Kidney capillary endothelial cell (primary cell): ENCODE measurements around the gene FGD2.

Experiments
- DNase-seq: peaks from one replicate; pipeline ENCODE4 v3.0.0-alpha.2; 2018; ENCODE audit warnings: low spot score

FGD2 gene

DNA sequence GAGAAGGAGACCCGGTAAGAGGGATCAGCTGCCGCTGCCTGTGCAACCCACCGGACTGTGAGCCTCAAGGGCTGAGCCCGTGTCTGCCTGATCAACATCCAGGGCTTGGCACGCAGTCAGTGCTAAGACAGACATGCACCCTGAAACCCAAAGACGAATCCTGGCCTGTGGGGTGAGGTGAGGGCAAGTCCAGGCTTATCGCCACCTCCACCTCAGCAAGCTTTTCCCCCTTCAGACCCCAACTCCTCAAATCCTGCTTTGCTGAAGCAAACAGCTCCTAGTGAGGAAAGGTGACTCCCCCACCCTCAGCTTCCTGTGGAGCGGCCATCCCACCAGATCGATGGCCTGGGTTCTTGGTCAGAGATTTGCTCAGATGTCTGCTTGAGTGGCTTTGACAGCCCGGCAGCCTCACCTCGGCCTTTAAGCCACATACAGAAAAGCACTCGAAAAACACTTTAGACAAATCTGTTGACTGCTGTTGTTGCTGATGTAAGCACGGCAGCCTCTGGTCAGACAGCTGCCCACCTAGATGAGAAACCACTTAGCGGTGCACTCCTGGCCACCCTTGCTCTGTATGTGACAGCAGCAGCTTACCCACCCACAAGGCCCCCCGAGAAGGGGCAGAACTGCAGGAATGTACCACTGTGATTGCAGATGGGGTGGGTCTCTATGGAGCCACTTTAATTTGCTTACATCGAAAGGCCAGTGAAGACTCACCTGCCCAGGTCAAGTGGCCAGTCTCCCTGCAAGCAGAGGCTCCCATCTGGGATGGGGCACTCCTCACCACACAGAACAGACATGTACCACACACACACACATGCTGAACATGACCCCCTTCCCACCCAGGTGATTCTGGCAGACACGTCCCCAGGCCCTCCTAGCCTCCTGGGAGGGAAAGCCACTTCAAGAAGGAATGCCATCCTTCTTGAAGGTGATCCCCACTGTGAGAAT, 34.3 kb upstream of the FGD2 start:
- no peak for DNase-seq

DNA sequence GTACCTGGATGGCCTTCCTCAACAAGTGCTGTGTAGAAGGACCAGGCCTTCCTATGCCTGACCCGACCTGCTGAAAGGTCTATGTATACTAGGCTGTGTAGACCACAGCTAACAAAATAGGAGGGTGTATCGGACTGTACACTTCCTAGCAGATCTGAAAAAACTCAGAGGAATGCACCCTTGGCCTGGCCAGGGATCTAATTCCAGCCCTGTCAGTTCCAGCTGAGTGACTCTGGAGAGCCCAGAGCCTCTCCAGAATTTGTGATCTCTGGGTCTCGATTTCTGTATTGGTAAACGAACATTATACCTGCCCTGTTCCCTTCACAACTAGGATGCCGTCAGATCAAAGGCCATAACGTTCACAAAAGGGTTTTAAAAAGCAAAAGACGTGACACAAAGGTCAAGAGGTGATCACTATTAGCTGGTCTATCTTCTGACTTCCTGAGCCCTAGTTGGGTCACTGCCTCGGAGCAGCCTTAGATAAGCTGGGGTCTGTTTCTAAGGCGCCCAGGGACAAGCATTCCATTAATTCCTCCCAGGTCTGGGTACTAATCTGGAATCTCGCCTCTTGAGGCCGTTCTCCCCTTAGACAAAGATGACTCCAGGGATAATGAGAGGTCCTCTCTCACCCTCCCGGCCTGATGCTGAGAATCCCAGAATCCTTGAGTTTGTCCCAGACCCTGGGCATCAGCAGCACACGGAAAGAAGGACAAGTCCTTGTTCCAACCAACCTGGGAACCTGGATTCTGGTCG, 33.4 kb upstream of the FGD2 start:
- no peak for DNase-seq

DNA sequence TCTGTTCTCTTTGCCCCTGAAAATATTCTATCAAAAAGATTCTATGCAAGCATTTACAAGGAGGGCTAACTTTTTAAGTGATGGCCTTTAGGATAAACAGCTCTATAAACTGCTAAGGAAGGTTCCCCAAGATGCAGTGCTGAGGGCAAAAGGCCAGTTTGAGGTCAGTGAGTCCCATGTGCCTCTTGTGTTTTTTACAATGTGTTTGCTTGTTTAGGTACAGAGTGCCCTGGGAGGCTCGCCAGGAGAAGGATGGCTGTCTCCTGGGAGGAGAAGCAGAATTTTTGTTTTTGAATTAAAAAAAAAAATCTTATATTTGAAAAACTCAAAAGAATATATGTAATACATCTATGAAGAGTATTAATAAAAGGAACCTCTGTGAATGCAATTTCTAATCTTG, 32.3 kb upstream of the FGD2 start:
- DNase-seq, result no peak

DNA sequence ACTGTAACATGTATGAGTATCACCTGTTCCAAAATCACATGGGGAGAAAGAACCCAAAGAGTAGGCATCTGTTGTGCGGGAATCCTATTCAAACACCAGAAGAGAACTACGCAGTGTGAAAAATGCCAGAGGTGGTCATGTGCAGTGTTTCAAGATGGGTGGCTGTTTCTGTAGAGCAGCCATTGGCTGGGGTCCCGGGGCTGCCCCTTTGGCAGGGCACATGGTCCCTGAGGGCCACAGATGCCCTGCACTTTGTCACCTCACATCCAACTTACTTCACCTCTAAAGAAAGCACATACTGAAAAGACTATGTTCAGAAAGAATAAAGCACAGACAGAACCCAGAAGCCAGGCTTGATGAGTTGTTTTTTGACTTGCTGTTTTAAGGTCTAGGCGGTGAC, 31.8 kb upstream of the FGD2 start:
- DNase-seq, result no peak

DNA sequence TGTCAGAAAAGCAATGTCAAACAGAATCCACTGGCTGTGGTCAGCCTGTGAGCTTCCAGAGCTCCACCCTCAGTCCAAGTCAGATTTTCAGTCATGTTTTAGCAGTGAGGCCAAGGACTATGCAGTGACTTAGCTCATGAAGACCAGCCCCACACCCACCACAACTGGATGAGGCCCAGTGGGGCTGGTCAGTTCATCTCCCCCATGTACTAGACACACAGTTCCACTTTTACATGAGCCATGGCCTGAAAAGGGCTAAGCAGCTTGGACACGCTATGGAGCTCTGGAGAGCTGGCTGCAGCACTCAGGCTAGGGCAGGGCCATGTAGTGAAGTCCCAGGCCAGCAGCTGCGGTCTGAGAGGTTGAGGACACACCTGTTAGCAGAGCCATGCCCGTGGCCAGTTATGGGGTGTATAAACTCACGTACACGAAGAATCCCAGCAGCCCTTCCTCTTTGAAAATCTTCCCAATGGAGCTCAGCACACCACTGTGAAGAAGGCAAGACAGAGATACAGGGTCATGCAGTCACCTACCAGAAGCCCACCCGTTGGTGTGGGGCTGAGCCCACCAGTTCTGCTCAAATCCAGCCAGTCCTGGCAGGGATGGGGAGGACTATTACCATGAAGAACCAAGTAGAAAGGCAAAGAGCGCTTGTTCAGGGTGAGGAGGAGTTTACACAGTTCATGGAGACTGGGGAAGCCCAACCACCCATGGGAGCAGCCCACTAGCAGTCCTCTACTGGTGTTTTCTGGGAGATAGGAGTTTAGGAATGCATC, 30.0 kb upstream of the FGD2 start:
- DNase-seq, result no peak

DNA sequence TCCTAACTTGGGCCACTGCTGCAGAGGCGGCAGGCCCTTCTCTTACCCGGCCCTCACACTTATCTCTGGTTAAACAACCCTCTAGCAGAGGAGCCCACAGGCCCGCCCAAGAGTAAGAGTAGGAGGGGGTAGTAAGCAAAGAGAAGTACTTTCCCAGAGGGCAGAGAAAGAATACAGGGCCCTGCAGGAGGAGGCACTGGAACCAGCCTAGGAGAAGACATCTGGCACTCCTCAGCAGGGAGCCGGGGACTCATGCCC, 29.5 kb upstream of the FGD2 start:
- no peak for DNase-seq

DNA sequence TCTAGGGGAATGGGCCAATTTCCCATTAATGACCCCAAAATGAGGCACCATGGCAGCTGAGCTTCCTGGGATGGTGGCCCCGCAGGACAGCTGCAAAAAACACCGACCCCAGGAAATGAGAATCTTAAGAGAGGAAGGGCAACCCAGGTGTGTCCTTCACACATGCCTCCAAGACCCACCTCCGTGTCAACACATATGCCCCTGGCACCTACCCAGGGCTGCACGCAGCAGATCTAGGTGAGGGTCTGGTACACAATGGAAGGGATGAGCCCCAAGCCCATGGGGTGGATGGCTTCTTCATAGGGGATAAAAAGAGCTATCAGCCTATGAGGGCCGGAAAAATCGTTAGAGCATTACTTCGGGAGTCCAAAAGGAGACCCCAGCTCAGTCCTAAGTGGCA, 28.9 kb upstream of the FGD2 start:
- no peak for DNase-seq

DNA sequence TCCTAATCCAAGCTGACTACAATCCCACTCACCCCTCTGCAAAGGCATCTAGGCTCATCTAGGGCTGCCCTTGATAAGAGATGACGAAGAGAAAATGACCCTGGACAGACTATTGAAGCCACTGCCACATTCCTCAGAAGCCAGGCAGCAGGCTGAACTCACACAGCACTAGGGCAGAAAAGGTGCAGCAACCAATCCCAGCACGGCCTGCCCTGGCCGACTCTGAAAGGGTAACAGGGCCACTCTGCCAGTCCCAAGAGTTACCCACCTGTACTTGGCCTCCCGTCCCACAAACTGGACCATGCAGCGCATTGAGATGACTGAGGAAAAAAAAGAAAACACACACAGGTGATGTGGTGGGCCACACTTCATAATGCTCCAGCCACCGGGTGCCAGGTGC, 28.5 kb upstream of the FGD2 start:
- no peak for DNase-seq

DNA sequence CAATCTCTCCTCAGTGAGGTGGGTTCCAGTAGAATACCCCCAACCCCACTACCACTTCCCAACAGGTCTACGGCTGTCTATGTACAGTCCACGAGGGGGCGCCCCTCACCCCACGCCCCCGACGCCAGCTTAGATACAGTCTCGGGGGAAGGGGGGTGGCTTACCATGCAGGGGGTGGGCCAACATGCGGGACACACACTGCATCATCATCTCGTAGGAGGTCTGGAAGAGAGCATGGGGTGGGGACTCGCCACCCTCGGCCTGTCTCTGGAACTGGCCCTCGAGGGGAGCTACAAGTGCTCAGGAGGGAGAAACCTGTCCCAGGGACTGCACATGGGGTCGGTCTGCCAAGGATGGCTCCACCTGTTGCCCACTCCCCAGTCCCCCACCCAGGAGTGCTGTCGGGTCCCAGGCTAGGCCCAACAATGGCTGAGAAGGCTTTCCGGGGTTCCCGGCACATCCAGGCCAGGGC, 27.9 kb upstream of the FGD2 start:
- no peak for DNase-seq

DNA sequence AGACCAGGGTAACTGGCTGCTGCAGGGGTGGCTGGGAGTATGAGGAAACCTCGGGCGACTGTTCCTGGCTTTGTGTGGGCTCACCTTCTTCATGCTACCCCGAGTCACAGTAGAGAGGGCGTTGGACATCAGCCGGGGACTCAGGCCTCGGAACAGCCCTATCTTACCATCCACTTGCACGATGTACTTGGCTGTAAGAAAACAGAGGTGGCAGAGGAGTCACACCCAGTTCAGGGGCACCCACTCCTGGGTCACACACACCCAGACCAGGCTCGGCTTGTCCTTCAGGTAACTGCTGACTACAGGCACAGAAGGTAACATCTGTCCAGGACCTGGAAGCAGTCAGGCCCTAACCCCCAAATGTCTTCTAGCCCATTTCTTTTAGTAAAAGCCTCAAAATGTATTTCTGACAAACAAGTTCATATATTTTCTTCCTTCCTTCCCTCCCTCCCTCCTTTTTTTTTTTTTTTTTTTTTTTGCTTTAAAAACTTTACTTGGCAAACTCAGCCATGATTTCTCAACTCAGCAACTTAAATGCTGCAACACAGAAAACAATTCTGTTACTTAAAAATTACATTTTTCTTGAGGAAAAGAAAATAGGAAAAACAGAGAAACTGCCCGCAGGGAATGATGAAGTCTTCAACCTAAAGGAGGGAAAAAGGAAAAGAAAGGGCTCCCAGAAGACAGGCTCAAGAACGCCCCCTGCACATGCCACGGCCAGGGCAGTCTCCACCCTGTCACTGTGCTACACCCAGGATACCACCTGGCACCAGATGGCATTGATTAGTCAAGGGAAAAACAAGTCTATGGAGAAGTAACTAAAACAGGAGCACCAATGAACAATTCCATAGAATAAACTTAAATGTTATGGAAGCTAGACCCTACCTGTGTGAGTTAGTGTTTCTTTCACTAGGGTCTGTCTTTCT, 26.8 kb upstream of the FGD2 start:
- no peak for DNase-seq

DNA sequence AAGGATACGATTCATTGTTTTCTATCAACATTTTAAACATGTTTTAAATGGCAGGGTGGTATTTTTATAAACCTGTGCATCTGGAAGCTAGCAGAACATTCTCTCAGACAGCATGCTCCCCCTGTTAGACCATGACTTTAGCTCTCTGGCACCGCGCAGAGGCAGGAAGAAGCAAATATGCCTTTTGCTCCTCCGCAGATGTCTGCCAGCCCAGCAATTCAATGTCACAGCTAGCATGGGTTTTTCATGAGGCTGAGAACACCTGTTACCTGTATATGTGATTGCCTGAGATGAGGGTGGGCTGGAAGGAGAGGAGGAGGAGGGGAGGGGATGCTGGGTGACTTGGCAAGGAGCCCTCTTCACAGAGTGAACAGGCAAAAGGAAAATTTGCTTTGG, 26.1 kb upstream of the FGD2 start:
- peak; percentile 42 for DNase-seq

DNA sequence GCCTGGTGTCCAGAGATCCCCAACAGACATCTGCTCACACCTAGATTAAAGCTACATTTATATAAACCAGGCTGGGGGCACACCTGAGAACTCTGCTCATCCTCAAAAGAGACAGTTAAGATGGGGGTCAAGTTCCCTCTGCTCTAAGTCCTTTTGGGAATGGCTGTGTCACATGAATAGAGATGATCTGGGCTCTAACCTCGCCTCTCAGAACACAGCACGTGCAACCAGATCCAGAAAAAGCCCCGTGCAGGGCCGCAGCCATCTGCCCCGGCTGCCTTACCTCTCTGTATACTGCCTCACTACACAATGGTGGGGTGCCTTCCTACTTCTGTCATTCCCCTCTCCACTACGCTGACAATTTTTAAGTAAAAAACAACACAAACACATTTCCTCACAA, 25.3 kb upstream of the FGD2 start:
- no peak for DNase-seq

DNA sequence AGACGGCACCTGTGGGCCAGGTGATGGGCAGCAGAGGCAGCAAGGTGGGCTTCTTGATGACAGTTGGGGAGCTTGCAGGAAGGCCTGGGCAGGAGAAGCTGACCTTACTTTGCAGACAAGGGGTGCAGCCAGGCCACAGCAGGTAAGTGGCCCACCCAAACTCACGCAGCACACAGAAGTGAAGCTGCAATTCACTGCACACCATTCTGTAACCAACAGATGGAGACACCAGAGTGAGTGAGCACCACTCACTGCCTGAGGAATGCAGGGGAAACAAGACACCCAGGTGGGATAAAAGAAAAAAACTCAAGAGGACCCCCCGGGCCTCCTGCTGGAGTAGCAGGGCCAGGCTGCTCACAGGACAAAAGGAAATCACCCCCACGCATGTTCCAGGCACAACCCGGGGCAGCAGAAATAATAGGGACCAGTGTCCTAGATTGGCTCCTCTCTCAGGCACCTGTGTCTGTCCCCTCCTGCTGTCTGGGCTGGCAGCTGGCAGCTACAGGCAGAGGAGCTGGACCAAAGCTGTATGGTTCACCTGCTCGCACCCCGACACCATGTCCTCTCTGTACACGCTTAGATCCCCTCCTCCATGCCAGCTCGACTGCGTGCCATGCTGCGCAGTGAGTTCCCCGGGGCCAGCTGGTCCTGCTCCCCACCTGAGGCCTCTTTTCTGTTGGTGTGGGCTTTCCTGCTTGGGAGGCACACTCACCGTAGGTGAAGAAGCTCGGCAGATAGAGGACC, 24.4 kb upstream of the FGD2 start:
- no peak for DNase-seq

DNA sequence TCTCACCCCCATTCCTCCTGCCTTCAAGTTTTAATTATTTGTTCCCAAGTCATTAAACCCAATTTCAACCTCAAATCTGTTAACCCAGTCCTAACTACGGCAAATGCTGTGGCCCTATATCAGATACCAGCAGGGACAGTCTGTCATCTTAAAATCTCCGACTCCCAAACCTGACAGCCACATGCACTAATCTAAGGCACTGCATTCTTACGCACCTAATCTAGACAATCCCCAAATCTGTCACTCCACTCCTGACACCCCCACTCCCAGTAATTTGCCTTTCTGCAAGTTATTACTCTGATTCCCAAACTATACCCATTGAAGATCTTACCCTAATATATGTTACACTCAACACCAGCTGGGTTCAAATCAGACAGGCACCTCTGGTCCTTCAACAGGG, 21.9 kb upstream of the FGD2 start:
- no peak for DNase-seq

DNA sequence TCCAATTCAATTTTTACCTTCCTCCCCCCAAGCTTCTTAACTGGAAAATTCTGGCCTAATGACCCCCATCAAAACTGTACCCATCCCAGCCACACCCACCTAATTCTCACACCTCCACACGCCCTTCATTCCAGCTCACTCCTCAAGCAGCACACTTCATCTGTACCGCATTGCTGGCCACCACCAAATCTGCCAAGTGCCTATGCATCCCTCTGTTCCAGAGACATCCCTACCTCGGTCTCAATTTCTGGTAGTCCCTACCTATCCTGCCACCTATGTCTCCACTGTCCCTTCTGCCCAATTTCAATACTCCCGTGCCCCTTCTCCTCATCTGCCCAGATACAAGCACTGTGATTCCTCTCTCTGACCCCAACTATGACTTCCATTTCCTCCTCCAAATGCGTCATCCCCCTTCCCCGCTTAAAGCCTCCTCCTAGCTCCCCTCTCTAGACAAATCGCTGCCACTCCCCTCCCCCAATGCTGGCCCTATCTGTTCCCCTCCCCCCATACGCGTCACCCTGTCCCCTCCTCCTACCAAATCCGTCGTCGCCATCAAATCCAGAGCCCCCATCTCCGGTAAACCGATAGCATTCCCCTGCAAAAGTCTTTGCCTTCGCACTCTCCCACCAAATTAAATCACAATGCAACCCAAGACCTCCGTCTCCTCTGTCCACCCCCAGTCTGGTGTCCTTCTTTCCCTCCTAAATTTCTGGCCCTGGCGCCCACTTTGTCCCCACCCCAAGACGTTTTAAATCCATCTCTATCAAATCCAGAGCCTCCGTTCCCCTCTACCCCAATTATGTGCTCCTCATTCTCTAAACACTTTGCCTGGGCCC, 20.7 kb upstream of the FGD2 start:
- DNase-seq, result peak; percentile 85

DNA sequence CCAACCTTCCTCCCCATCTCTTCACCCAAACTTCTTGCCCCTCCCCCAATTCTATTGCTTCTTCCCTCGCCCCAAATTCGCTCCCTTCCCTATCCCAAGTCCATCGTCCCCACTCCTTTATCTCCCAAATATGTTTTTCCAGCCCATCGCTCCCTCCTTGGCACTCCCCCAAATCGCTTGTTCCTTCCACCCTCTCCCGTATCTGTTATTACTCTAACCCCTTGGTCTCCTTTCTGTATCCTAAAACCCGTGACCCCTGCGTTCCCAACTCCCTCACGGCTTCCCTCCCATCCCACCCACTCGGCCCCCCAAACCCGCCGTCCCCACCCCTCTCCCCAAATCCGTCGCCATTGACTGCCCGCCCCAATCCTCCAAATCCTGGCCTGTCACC, 20.0 kb upstream of the FGD2 start:
- DNase-seq, result no peak

DNA sequence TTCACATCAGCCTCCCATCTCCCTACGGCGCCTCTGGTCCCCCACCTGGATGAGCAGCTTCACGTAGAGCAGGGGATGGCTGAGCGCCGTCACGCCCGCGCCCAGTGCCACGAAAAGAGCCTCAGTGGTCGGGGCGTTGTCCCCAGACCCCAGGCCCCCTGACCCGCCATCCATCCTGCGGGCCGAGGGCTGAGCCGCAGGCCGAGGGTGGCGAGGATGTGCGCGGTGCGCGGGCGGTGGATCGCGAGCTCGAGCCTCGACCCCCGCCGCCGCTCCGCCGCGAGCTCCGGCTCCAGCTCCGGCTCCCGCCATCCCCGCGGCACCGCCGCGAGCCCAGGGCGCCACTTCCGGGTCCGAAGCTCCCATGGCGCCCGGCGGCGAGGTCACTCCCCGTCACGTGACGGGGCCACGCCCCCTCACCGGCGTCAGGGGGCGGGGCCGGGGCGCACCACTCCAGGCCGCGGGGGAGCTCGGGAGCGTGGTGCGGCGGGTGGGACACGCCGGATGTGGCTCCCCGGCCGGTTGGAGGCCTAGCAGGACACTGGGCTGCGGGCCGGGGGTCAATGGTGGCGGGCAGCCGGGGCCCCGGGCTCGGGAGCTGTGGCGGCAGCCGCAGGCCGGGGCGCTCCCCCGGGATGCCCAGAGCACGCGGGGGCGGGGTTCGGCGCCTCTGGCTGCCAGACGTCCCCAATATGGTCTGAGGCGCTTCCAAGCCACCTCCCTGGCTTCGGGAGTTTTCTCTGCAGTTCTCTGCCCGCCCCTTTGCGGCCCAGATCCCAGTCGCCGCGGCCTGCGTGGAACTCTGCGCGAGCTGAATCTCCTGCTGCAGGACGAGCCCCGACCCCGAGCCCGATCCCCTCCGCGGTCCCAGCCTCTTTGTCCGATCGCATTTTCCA, 19.4 kb upstream of the FGD2 start, which contains the start of gene MTCH1:
Gene MTCH1, minus strand, starts transcription at position 389 of the 896 bp plus-strand sequence. Its CDS starts 23 bp downstream, at position 366.
- peak; percentile 90 for DNase-seq

DNA sequence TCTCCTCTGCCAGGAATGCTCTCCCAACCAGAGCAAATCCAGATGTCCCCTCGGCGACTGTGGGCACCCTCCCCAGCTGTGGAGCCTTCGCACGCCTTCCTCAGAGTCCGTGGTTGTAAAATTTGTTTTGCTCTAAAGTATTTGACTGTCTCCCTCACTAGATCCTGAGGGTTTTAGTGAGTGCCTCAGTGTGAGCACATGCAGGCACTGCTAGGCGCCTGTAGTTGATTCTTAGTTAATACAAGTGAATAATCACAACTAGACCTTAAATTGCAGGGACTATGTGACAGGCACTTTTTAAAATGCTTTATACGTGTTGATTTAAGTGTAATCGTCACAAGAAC, 18.8 kb upstream of the FGD2 start:
- no peak for DNase-seq

DNA sequence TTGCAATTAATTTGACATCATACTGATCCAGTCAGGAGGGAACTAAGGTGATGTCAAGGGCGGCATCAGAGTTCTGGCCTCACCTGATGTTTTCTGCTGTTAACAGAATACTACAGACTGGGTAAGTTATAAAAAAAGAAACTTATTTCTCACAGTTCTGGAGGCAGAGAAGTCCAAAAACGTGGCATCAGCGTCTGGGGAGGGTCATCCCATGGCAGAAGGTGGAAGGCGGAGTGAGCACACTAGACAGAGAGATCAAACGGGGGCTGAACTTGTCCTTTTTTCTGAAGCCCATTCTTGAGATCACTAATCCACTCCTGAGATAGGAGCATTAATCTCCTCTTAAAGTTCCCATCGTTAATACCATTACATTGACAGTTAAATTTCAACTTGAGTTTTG, 16.2 kb upstream of the FGD2 start:
- DNase-seq, result no peak
